H9 (cell line): ENCODE data around the gene ARID1B. TPM values are rescaled to one million over a fixed set of nuclear protein-coding genes. Genes with fewer than 3 reads are reported as not detected.

Source experiments
- DNase-seq: peaks from one replicate; pipeline ENCODE4 v3.0.0-alpha.2; 2017
- H2AFZ ChIP-seq: one replicate; pipeline ENCODE4 v1.6.1; 2013; ENCODE audit warnings: mild to moderate bottlenecking, low read length, control low read depth, moderate library complexity
- H2AK5ac ChIP-seq: 2 replicates; pipeline ENCODE4 v1.6.1; 2013; ENCODE audit warnings: low read length, control low read depth, mixed read lengths; ENCODE audit not compliant: insufficient read length
- H2BK120ac ChIP-seq: one replicate; pipeline ENCODE4 v1.6.1; 2013; ENCODE audit warnings: low read depth, mild to moderate bottlenecking, low read length, control low read depth, inconsistent platforms; ENCODE audit not compliant: poor library complexity, severe bottlenecking
- H2BK12ac ChIP-seq: 2 replicates; pipeline ENCODE4 v1.6.1; 2013; ENCODE audit warnings: low read length, control low read depth, mixed read lengths, low read depth; ENCODE audit not compliant: insufficient read length
- H2BK15ac ChIP-seq: 2 replicates; pipeline ENCODE4 v1.6.1; 2013; ENCODE audit warnings: low read depth, low read length, control low read depth
- H2BK20ac ChIP-seq: one replicate; pipeline ENCODE4 v1.6.1; 2013; ENCODE audit warnings: low read depth, mild to moderate bottlenecking, low read length, control low read depth, inconsistent platforms; ENCODE audit not compliant: poor library complexity, severe bottlenecking
- H2BK5ac ChIP-seq: 2 replicates; pipeline ENCODE4 v1.6.1; 2013; ENCODE audit warnings: low read length, control low read depth, mixed read lengths; ENCODE audit not compliant: insufficient read length
- H3K14ac ChIP-seq: 2 replicates; pipeline ENCODE4 v1.6.1; 2013; ENCODE audit warnings: low read length, control low read depth; ENCODE audit not compliant: insufficient read depth
- H3K18ac ChIP-seq: 2 replicates; pipeline ENCODE4 v1.6.1; 2013; ENCODE audit warnings: low read depth, mild to moderate bottlenecking, mixed read lengths, low read length, control low read depth; ENCODE audit not compliant: insufficient read length
- H3K23ac ChIP-seq: 2 replicates; pipeline ENCODE4 v1.6.1; 2013; ENCODE audit warnings: low read length, control low read depth, mixed read lengths, low read depth; ENCODE audit not compliant: insufficient read length
- H3K23me2 ChIP-seq: 2 replicates; pipeline ENCODE4 v1.6.1; 2013; ENCODE audit warnings: low read depth, mild to moderate bottlenecking, mixed read lengths, low read length, control low read depth; ENCODE audit not compliant: insufficient read length, poor library complexity, severe bottlenecking
- H3K27ac ChIP-seq: 2 replicates; pipeline ENCODE4 v1.5.1; 2013; ENCODE audit warnings: low read length, control low read depth, mixed read lengths, low read depth; ENCODE audit not compliant: insufficient read length
- H3K27me3 ChIP-seq: 2 replicates; pipeline ENCODE4 v1.6.1; 2013; ENCODE audit warnings: low read length, control low read depth, inconsistent platforms; ENCODE audit not compliant: insufficient read depth
- H3K4ac ChIP-seq: 2 replicates; pipeline ENCODE4 v1.6.1; 2013; ENCODE audit warnings: low read depth, mild to moderate bottlenecking, control low read depth, inconsistent platforms, low read length, moderate library complexity
- H3K4me1 ChIP-seq: 2 replicates; pipeline ENCODE4 v1.6.1; 2013; ENCODE audit warnings: low read length, control low read depth, inconsistent platforms; ENCODE audit not compliant: insufficient read depth
- H3K4me2 ChIP-seq: 2 replicates; pipeline ENCODE4 v1.6.1; 2013; ENCODE audit warnings: low read length, control low read depth, mixed read lengths; ENCODE audit not compliant: insufficient read length, insufficient read depth
- H3K56ac ChIP-seq: 2 replicates; pipeline ENCODE4 v1.6.1; 2013; ENCODE audit warnings: low read depth, mild to moderate bottlenecking, mixed read lengths, low read length, control low read depth; ENCODE audit not compliant: insufficient read length
- H3K79me1 ChIP-seq: 2 replicates; pipeline ENCODE4 v1.6.1; 2013; ENCODE audit warnings: low read depth, mild to moderate bottlenecking, moderate library complexity, low read length, control low read depth, inconsistent platforms; ENCODE audit not compliant: insufficient read depth, poor library complexity, severe bottlenecking
- H3K79me2 ChIP-seq: 2 replicates; pipeline ENCODE4 v1.6.1; 2013; ENCODE audit warnings: low read length, control low read depth, inconsistent platforms; ENCODE audit not compliant: insufficient read depth
- H3K9ac ChIP-seq: 2 replicates; pipeline ENCODE4 v1.6.1; 2013; ENCODE audit warnings: low read length, control low read depth, mixed read lengths; ENCODE audit not compliant: insufficient read length; ENCODE audit errors: extremely low read depth
- H3K9me3 ChIP-seq: one replicate; pipeline ENCODE4 v1.6.1; 2013; ENCODE audit warnings: low read depth, low read length, inconsistent platforms; ENCODE audit not compliant: control insufficient read depth
- H3T11ph ChIP-seq: one replicate; pipeline ENCODE4 v1.6.1; 2013; ENCODE audit warnings: mild to moderate bottlenecking, low read length, control low read depth, inconsistent platforms
- H4K20me1 ChIP-seq: one replicate; pipeline ENCODE4 v1.6.1; 2013; ENCODE audit not compliant: control insufficient read depth, insufficient read length, insufficient read depth
- H4K5ac ChIP-seq: 2 replicates; pipeline ENCODE4 v1.6.1; 2013; ENCODE audit warnings: low read depth, mild to moderate bottlenecking, mixed read lengths, low read length, control low read depth; ENCODE audit not compliant: insufficient read length
- H4K8ac ChIP-seq: replicated peaks from 2 replicates; pipeline ENCODE4 v1.6.1; 2013; ENCODE audit warnings: low read length, control low read depth, mixed read lengths, low read depth; ENCODE audit not compliant: insufficient read length
- H4K91ac ChIP-seq: 2 replicates; pipeline ENCODE4 v1.6.1; 2013; ENCODE audit warnings: low read depth, mild to moderate bottlenecking, moderate library complexity, mixed read lengths, low read length, control low read depth; ENCODE audit not compliant: insufficient read length
- H3K27ac Mint-ChIP-seq, 3 experiments: 2 replicates in 2 of 3; 3 replicates in 1 of 3; pipeline ENCODE4 v1.8.0; 2020 to 2021; ENCODE audit warnings: mixed read lengths in 3 of 3, mild to moderate bottlenecking in 1 of 3, moderate library complexity in 1 of 3
- H3K27me3 Mint-ChIP-seq: 2 replicates; pipeline ENCODE4 v1.8.0; 2021; ENCODE audit warnings: low read depth, mild to moderate bottlenecking, moderate library complexity, mixed read lengths
- H3K36me3 Mint-ChIP-seq, 3 experiments: 2 replicates in 2 of 3; 3 replicates in 1 of 3; pipeline ENCODE4 v1.8.0; 2020 to 2021; ENCODE audit warnings: low read depth in 3 of 3, mixed read lengths in 3 of 3; ENCODE audit not compliant: insufficient read depth in 1 of 3
- H3K4me1 Mint-ChIP-seq, 2 experiments: 2 replicates each; pipeline ENCODE4 v1.8.0; 2020; ENCODE audit warnings: mixed read lengths in 2 of 2
- H3K4me3 Mint-ChIP-seq, 2 experiments: 2 replicates in 1 of 2; 3 replicates in 1 of 2; pipeline ENCODE4 v1.8.0; 2020 to 2021; ENCODE audit warnings: mild to moderate bottlenecking in 2 of 2, mixed read lengths in 2 of 2, moderate library complexity in 1 of 2
- H3K9me3 Mint-ChIP-seq, 2 experiments: 2 replicates in 1 of 2; 3 replicates in 1 of 2; pipeline ENCODE4 v1.8.0; 2020; ENCODE audit warnings: mild to moderate bottlenecking in 2 of 2, mixed read lengths in 2 of 2, moderate library complexity in 1 of 2
- CTCF ChIP-seq: fragments of 200-600 bp; sonication (generic); conservative IDR thresholded peaks from 3 replicates; pipeline ENCODE4 v1.8.0; 2021; ENCODE audit warnings: antibody characterized with exemption, mild to moderate bottlenecking
- WGBS: extraction: QIAGEN DNeasy Blood & Tissue Kit; methylation state at CpG from one replicate; pipeline ENCODE4 v1.1.7; 2013; ENCODE audit warnings: missing lambda C conversion rate, low lambda C conversion rate, mixed read lengths; ENCODE audit not compliant: insufficient read length; ENCODE audit errors: extremely low coverage; 5-methylcytosine and 5-hydroxymethylcytosine counted together
- total RNA-seq: library from RNA; stranded (reverse); gene quantifications from 2 replicates; pipeline ENCODE4 v1.2.1, GENCODE V29; 2021

The ARID1B gene
- total RNA-seq, 1 experiment from 2014 or later: 88.2 TPM

- H2BK12ac ChIP-seq: no peak overlapping the region
- H3K9me3 Mint-ChIP-seq: no peaks in the 10 kb centered on the region
- no peak overlapping the region for H3K27ac ChIP-seq
- H3K27me3 ChIP-seq: no peaks in the 10 kb centered on the region
- DNase-seq: no peak
- no CpG with 5 or more reads among the region's 9 CpGs for WGBS
- no peak overlapping the region for H3K4me3 Mint-ChIP-seq
- H3K4ac ChIP-seq: no peak overlapping the region
- no peak overlapping the region for H2AK5ac ChIP-seq
- H3K23me2 ChIP-seq: no peaks in the 10 kb centered on the region
- H4K8ac ChIP-seq: no peak overlapping the region
- no peak overlapping the region for H3K23ac ChIP-seq
- H2BK5ac ChIP-seq: no peak overlapping the region
- H3K79me1 ChIP-seq: peaks cover 5% of the 10 kb centered on the region
- no peak overlapping the region for H4K91ac ChIP-seq
- H3T11ph ChIP-seq: no peak overlapping the region
- H2AFZ ChIP-seq: no peak overlapping the region
- no peaks in the 10 kb centered on the region for H3K27me3 Mint-ChIP-seq
- no peaks in the 10 kb centered on the region for H4K20me1 ChIP-seq
- no peak overlapping the region for H3K18ac ChIP-seq
- H3K56ac ChIP-seq: no peak overlapping the region
- H2BK20ac ChIP-seq: no peak overlapping the region
- TF ChIP-seq CTCF: no peak
- peaks cover 68% of the 10 kb centered on the region in 2 experiments for H3K4me1 Mint-ChIP-seq
- H3K79me2 ChIP-seq: peaks cover 19% of the 10 kb centered on the region
- H2BK120ac ChIP-seq: no peak overlapping the region
- no peak overlapping the region for H2BK15ac ChIP-seq
- no peak overlapping the region for H4K5ac ChIP-seq
- peak overlapping the region; percentile 25 to 90 (median 65); a peak in 6 of 7 replicates for H3K27ac Mint-ChIP-seq
- H3K4me2 ChIP-seq: no peak overlapping the region
- no peaks in the 10 kb centered on the region for H3K9me3 ChIP-seq
- peaks cover 0 to 9% (median 3%) of the 10 kb centered on the region in 3 experiments; a peak in 4 of 7 replicates for H3K36me3 Mint-ChIP-seq
- H3K14ac ChIP-seq: no peak overlapping the region
- no peak overlapping the region for H3K9ac ChIP-seq
- H3K4me1 ChIP-seq: peaks cover 11% of the 10 kb centered on the region; the same call in 1 of the 2 replicates
These were observed 62.4 kb downstream of the ARID1B start for GRCh38 chr6:156839591-156840001.
